Measurements from ENCODE around the gene RPP21.

The RPP21 gene

DNA sequence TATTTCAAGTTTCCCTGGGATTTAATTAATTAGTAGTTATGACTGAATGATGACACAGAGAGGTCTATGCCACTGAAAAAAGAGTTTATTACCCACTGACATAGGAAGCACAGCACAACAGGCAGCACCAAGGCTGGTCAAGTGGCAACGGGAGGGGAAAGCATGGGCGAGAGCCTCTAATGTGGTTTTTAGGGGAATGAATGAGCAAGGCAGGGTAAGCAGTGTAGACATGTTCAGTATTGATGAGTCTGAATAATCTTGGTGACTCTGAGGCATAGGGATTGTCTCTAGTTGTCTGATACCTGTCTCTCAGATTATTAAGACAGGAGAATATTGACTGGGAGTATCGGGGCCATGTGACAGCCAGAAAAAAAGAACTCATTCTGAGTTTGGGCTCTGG lies 46.3 kb downstream of the RPP21 start:
- DNase-seq: no peak

DNA sequence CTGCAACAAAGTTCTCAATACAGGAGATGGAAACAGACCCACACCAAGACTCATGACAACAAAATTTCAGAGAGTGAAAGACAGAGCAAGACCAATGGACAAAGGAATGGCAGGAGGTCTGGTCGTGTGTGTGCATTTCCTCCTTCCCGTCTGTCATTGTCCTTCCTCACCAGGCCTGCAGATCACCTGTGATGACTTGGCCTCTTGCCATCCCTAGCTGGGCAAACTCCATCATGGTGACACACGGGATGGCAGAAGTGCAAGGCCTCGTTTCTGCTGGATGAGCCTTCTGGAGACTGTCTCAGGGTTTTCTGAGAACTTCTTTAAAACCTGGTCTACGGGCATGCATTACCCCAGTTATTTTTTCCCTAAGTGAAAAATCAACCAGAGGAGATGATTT lies 49.2 kb downstream of the RPP21 start:
- no peak for DNase-seq

All from stimulated activated CD4-positive, alpha-beta T cell treated with anti-CD3 and anti-CD28 coated beads, Interleukin-4, amount 100 ng/mL, for 1 hour (primary cell).